GM19043 (cell line): Measurements from ENCODE around the gene ERC2.

Source experiments
- ATAC-seq: cut with Tn5 transposase; IDR thresholded peaks from one replicate; pipeline ENCODE4 v1.9.1; 2021; ENCODE audit warnings: low read depth; ENCODE audit not compliant: unreplicated experiment

The ERC2 gene

GRCh38 chr3:55708921-55709320 lies 759.3 kb downstream of the ERC2 start:
- no peak for ATAC-seq

DNA sequence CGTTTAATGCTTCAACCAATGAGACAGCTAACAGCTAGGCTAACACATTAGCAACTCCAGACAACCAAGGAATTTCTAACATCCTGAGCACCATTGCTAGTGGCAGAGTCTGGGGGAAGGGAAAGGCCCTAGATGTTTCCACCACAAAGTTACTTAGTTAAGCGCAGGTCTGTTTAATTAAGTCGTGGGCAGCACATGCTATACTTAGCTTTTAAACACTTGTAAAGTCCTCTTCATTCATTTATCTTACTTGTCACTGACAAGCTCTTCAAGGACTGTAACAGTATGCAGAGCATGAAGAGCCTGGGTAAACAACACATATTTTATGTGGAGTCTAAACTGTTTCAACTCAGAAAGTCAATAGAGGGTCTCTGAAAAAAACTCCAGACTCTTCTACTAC lies 760.0 kb downstream of the ERC2 start:
- ATAC-seq, result no peak

DNA sequence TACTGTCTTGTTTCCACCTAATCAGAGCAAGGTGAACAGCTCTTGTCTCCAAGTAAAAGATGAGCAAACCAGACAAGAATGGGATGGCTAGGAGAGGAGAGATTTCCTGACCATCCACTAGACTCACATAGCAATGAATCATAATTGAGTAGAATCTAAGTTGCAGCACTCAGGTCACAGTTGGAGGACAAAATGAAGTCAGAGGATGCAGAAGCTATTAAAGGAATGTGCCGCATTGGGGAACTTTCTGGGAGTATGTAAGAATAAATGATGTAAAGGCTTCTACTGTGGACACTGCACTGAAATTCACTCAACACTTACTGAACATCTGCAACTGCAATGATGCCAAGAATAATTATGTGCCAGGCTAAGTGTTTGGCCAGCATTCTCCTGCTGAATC lies 763.7 kb downstream of the ERC2 start:
- ATAC-seq, result no peak

DNA sequence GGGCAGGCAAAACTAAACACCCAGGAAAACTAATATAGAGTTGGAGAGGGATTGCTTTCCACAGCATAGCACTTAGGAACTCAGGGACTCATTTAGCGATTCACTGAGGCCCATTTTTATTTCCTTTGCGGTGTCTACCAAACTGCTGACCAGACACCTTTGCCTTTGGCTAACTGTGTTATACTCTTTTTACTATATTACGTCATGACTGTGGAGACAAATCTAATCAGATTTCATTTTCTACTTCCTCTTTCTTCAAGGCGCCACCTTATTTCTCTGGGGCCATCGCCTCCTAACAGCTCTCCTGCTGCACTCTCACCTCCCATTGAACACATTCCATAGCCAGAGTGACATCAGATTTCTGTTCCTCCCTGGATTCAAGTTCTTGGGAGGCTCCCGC lies 765.4 kb downstream of the ERC2 start:
- ATAC-seq, result no peak

DNA sequence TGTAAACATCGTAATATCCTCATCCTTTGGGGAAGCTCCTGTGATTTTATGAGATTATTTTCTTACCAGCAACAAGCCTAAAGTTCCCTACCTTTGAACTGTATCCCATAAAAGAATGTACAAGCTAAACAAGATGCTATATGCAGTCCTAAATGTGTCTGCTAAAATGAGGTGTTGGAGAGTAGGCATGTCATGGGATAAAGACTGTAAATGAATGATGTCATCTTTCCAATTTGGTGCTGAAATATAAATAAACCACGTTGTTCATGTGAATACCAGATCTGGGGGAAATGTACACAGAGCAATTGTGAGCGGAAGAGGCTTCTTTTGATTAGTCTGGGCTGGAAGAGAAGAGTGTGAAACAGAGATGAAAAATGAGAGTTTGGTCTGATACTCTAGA lies 766.3 kb downstream of the ERC2 start:
- no peak for ATAC-seq

DNA sequence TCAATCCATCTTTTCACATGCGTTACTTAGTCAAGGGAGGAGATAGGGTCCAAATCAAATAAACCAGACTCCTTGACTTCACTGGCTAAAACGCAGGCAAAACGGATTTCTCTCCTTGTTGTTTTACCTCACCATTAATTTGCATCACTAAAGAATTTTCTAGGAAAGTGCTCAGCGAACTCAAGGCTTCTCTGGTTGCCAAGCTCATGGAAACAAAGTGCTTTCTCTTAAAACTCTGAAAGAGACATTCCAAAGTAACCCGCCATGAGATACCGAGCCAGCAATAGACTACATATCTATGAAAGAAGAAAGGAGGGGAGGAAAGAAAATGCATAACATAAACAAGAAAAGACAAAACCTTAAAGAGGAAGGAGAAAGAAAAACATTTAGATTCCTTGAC lies 769.4 kb downstream of the ERC2 start:
- ATAC-seq, result no peak

GRCh38 chr3:55697177-55697865 lies 770.9 kb downstream of the ERC2 start:
- no peak for ATAC-seq

- no peak for ATAC-seq
Measured at GRCh38 chr3:55692957-55693558, 775.2 kb downstream of the ERC2 start.

DNA sequence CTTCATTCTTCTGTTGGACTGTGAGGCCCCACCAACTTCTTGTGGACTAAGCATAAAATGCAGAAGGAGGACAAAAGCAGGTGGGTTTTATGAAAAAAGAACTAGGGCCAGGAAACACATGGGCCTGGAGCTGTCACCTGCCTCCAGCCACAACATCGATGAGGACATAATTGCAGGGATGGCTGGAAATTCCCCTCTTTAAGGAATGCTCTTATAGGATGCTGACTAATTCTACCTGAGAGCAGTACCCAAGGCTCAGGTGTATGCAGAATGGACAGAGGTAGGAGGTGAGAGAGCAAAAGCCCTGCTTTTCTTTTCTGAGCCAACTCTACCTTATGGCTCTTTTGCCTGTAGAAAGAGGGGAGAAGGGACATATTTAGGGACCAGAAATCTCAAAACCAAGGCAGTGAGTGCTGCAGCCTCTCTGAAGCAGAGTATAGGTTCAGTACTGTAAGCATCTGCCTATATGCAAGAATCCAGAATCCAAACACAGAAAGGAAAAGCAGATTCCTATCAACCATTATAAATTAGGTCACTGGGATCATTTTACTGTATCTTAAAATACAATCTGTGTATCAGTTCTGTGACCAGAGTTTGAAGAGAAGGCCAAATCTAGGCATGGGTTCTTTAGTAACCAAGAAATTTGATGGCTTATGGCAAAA lies 775.8 kb downstream of the ERC2 start:
- ATAC-seq, result no peak

DNA sequence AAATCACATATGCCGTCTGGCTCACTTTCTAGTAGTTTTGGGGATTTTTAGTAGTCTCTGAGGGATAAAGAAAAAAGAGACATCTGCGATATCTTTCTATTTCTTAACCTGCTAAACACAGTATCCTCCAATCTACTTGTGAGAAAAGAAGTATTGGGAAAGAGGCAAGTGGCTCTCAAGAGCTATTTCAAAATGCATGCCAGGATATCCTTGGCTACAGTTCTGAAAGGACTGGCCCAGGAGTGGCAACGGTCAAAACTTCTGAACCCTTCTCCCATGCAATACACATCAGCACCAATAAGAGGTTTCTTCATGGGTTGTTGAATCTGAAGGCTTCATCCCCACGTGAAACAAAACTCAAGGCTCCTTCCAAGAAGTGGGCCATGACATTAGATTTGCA lies 777.1 kb downstream of the ERC2 start:
- ATAC-seq, result peak; percentile 11

DNA sequence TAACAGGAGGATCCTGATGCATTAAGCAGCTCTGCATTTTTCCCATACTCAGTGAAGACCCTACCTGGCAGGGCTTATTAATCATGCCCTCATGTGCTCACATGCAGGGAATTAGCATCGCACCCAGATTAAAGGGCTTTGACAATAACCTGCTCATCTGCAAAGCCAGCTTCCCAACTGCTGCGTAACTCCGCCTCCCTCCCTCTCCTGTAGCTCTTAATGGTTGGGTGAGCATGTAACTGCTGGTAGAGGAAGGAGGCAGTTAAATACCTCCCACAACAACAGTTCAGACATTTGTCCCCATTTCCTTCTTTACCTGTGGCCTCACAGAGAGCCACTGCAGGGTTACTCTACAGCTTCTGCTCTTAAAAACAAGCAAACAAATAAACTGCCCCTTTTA lies 777.5 kb downstream of the ERC2 start:
- peak; percentile 70 for ATAC-seq

GRCh38 chr3:55690177-55690576 lies 778.1 kb downstream of the ERC2 start:
- no peak for ATAC-seq

DNA sequence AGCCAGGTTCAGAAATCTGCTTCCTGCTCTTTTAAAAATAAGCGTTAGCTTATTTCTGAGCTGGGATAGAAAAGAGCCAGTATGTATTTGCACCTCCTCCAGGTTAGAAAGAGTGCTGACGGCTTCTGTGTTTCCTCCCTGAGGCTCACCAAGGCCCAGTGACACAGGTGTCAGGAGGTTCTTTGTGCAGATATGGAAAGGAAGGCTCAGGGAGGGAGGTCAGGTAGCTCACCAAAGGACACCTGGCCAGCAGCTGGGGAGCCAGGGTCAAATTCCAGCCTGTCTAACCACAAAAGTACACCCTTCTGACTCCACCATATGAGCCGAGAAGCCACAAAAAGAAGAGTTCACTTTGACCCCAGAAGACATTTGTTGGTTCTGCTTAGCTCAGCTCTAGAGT lies 780.1 kb downstream of the ERC2 start:
- no peak for ATAC-seq

- no peak for ATAC-seq
Measured at GRCh38 chr3:55687526-55687925, 780.7 kb downstream of the ERC2 start.

DNA sequence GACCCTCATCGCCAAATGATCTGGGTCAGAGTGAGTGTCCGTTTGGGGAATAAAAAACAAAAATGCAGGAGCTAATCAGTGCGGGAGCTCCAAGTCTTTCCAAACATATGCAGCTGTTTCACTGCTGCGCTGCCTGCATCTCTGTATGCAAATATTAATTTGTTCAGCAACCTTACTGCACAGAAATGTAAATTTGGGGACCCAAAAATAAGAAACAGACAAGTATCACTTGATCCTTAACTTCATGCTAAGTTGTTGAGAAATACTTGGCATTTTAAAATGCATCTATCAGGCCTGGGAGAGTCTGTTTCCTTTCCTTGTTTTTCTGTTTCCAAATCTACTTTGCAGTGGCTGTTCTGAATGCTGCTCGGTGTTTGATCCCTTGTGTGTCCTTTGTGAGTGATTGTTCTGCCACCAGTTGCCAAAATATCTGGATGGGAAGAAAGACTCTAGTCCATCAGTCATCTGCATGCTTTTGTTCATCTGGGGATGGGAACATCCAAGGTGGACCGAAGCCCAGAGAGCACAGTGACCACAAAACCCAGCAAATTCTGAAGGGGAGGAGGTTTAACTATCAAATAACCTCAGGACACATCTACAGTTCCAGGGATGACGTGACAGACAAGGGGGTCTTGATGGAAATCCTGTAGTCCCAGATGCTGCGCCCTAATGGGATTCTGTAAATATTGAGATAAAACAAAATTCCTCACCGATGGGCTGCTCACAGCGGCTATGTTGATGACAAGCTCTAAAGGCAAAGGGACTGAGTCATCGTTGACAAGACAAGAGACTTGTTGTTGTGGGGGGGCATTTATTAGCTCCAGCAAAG lies 781.6 kb downstream of the ERC2 start:
- no peak for ATAC-seq

DNA sequence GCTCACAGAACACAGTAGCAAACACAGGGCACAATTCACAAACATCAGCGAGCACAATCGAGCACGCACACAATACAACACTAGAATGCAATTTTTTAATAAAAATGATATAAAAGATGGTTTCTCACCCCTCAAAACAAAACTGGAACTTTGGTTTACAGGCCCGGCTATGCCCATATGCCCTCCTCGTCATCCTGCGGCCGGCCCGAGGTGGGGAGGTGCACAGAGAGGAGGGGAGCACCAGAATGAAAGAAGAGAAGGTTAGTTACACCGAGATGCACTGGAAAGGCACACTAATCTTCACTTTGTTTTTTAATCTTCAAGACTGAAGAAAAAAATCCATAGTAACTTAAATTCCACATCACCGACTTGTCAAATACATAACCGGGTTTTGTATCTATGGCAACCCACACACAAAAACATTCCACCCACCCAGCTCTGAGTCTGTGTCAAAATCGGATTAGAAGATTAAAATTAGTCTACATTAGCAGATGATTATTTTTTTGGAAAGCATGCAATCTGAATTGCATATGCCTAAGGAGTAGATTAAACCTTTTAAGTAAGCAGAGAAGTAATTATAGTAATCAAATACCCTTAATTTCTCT lies 784.5 kb downstream of the ERC2 start:
- no peak for ATAC-seq

DNA sequence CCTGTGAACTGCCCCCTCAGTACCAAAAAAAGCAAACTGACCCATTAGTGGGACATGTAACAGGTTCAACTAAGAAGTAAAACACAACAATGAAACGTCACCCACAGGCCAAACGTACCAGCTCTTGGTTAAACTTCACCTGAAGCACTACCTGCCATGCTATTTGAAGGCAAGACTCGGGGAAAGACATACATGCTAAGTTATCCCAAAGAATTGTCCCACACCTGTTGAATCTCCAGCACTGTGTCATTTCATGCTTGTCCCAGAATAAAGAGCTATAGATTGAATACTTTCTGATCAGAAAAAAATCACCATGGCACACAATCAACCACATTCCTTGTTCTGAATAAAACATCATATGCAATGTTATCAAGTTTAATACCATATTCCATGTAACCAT lies 785.8 kb downstream of the ERC2 start:
- ATAC-seq, result no peak

GRCh38 chr3:55678546-55679216 lies 789.6 kb downstream of the ERC2 start:
- no peak for ATAC-seq

DNA sequence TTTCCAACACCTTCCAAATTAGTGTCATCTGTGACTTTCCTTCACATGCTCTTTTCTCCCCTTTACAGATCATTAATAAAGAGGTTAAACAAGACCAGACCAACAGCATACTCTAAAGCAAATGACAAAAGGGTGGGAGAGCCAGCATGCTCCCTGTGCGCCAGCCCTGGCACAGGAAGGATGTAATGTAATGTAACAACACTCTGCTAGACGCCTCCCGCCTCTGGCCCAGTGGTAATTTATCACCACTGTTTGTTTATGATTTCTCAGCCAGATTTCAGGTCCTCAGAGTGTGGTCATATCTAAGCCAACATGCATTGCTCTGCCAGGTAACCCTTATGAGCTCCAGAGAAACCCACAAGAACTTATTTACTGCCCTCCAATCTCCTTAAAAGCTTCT lies 791.6 kb downstream of the ERC2 start:
- no peak for ATAC-seq

- ATAC-seq, result peak; percentile 99
Measured at GRCh38 chr3:55675478-55675877, 792.8 kb downstream of the ERC2 start.
